ENCODE measurements around the gene ANKLE2.

Gene ANKLE2

DNA sequence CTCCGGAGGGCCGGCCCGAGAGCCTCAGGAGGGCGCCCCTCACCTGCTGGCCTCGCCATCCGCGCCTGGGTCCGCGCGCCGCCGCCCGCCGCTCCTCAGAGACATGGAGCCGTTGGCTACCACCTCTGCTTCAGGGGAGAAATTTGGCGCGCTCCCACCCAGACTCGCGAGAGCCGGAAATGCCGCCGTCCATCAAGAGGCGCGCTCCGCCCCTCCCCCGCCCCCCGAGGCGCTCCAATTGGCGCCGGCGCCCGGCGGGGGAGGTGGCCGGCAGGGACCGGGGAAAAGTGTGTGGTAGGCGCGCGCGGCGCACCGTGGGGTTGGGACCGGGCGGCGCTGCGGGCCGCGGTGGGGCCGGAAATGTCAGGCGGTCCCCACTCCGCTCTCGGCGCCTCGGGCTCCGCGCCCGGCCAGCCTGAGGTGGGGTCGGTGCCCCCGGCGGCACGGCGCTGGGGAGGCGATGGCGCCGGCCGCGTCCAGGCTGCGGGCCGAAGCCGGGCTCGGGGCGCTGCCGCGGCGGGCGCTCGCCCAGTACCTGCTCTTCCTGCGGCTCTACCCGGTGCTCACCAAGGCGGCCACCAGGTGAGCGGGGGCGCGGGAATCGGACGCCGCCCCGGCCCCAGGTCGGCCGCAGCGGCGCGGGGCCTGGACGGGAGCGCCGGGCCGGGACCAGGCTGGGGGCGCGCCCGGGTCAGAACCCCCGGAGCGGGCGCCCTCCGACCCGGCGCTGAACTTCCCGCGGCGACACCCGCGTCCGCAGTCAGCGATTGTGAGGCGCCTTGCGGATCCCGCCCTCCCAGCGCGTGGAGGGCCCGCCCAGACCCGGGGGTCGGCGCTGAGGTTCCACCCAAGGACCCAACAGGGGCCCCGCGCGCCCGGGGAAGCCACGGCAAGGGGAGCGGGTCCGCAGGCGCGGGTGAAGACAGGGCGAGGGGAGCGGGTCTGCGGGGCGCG, 74.1 kb downstream of the ANKLE2 start, which contains the start of the genes POLE and PXMP2:
Gene POLE (minus strand): TSS at position 132 of the 954 bp plus-strand sequence. CDS start 27 bp downstream, at position 105.
Gene PXMP2 (plus strand): TSS at position 377 of the 954 bp plus-strand sequence. CDS start 84 bp downstream, at position 461.
- peak; percentile 93 for DNase-seq (ENCODE audit: low read depth)

DNA sequence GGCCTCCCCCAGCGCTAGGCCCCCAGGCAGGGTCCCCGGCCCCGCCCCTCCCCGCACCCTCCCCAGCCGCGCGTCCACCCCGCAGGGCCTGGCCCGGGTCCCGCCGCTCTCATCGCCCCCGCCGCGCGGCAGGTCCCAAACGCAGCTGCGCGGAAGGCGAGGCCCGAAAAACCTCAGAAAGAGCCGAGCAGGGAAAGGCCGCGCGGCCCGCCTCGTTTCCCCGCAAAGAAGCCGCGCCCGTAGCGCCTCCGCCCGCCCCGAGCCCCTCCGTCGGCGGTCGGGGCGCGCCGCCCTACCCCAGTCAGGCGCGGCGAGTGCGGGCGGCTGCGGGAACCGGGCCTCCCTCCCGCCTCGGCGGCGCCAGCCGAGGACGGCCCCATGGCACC, 74.8 kb downstream of the ANKLE2 start:
- no peak for DNase-seq (ENCODE audit: low read depth)

DNA sequence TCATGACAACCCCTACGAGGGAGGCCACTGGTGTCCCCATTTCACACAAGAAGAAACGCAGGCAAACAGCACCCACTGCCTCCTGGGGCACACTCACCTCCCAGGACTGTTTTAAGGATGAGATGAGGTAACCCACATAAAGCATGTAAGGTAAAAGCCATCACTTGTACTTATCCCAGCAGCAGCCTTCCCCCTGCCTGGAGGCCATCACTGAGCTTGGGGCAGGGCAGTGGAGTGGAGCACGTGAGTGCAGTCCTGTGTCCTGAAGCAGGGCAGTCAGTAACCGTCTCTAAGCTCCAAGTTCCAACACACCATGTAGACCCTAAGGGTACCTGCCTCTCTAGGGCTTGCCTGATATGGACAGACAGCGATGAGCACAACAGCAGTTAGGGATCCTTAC, 76.2 kb downstream of the ANKLE2 start:
- no peak for DNase-seq (ENCODE audit: low read depth)

DNA sequence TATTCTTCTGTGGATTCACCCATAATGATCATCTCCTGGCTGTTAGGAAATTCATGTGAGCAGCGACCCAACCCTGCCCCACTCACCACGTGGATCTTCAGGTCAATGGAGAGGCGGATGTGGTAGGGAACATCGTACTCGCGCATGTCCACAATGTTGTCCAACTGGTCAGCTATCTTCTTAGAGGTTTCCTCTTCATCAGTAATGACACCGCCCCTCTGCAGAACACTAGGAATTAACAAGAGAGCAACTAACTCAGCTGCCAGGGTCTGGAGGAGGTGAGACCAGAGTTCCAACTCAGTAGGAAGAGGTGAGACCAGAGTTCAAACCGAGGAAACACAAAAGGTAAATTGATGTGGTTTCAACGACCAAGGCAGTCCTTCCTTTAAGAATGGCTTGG, 84.1 kb downstream of the ANKLE2 start:
- no peak for DNase-seq (ENCODE audit: low read depth)

DNA sequence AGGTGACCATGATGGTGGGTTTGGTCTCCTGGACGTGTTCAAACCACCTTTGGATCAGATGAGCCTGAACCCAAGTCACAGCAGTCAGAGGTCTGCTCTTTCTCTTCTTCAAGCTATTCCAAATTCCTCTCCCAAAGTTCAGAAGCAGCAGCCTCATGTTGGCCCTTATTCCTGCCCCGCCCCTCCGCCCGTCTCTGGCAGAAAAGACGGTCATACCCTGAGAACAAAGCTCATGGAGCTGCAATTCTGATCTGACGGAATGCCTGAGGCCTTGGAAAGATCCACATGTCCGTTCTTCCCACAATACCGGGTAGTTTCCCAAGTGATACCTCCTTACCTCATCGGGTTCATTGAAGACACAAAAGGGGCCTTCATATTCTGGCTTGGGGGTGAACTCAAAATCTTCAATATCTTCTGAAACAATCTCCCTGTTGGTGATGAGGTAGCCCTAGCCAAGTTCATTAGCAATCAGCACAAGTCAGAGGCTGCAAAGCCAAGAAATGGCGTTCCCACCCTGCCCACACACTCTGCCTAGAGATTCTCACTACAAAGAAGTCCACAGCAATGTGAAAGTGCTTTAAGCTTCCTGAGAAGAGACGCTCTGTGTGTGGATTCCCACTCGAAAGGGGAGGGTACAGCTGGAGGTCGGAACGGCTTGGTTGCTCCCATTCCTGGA, 85.7 kb downstream of the ANKLE2 start:
- no peak for DNase-seq (ENCODE audit: low read depth)
